Left lung (tissue), 10 donors: ENCODE results near the gene TRIM33. TPM values are rescaled to one million over a fixed set of nuclear protein-coding genes. Genes with fewer than 3 reads are reported as not detected.

Source experiments
- ATAC-seq: fragments of 200-7000 bp; cut with Tn5 transposase; one replicate; pipeline ENCODE4 v1.9.1; 2020; ENCODE audit warnings: moderate library complexity
- DNase-seq, 4 donors: peaks; one replicate each; pipeline ENCODE4 v3.0.0-alpha.2; 2013 to 2020
- H3K27ac ChIP-seq, 2 donors: fragments of 200-600 bp; sonication (generic) in 1 of 2; one replicate each; pipeline versions ENCODE4 v1.5.0 to v1.8.0; 2020 to 2021
- H3K27me3 ChIP-seq, 2 donors: fragments of 200-600 bp; sonication (generic) in 1 of 2; one replicate each; pipeline versions ENCODE4 v1.5.0 to v1.8.0; 2020 to 2021
- H3K36me3 ChIP-seq, 2 donors: fragments of 200-600 bp; sonication (generic) in 1 of 2; one replicate each; pipeline versions ENCODE4 v1.5.0 to v1.8.0; 2020 to 2021
- H3K4me1 ChIP-seq, 2 donors: fragments of 200-600 bp; one replicate each; pipeline ENCODE4 v1.8.0; 2021
- H3K4me3 ChIP-seq, 2 donors: fragments of 200-600 bp; sonication (generic) in 1 of 2; one replicate each; pipeline versions ENCODE4 v1.5.0 to v1.8.0; 2020 to 2021; ENCODE audit warnings: mild to moderate bottlenecking in 1 of 2
- H3K9me3 ChIP-seq, 2 donors: fragments of 200-600 bp; sonication (generic) in 1 of 2; one replicate each; pipeline versions ENCODE4 v1.5.0 to v1.8.0; 2020 to 2021
- intact Hi-C, 2 donors: fragments of 100-400 bp; cut with DNase I; formaldehyde crosslinking; loops; one replicate each; pipeline versions ENCODE4 v1.11.2 to v1.14.2; 2022
- polyA plus RNA-seq, 6 donors: library from polyadenylated mRNA; unstranded; fragments of 120-200 nt; gene quantifications; one replicate each; pipeline ENCODE4 v1.2.1, GENCODE V29; 2013; ENCODE audit not compliant: insufficient read length in 6 of 6
- total RNA-seq, 2 donors: library from RNA; stranded (reverse); fragmentation: NEBNext Ultra II Directional; extraction: Animal tissue kit (Norgen Biotek cat#: 25700); gene quantifications; one replicate each; pipeline ENCODE4 v1.2.1, GENCODE V29; 2021
- TF ChIP-seq, protein P1 (sequence below), 2 donors: fragments of 200-600 bp; sonication (generic) in 1 of 2; IDR thresholded peaks; one replicate each; pipeline versions ENCODE4 v1.5.0 to v1.8.0; 2021; ENCODE audit warnings: antibody characterized with exemption in 2 of 2
- donor health status: DM: no; HTN: yes; CAD: no.
- donor health status: DM: no; HTN: no; CAD: no.

Gene TRIM33
- total and polyA plus RNA-seq, 8 donors = 26.7 to 64.2 (median 53.0) TPM

DNA sequence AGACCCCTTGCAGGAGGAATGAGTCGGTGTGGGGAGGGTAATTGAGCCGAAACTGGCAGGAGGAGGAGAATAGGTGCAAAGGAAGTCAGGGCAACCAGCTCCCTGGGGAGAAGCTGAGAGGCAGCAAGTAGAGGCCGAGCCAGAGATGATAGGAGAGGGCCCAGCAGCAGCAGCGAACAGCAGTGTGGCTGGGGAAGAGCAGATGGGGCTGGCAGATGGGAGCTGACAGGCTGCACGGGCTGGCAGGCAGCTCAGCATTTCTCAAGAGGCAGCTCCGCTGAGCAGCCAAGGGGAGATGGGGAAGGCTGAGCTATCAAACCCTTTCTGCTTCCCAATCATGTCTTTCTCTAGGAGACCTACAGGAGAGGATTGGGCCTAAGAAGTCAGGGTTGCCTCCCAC lies 158.2 kb downstream of the TRIM33 start:
- DNase-seq (peak in 2 of 4 donors; percentile 45 to 70), ATAC-seq (peak; percentile 53)
- TF ChIP-seq, protein P1, sequence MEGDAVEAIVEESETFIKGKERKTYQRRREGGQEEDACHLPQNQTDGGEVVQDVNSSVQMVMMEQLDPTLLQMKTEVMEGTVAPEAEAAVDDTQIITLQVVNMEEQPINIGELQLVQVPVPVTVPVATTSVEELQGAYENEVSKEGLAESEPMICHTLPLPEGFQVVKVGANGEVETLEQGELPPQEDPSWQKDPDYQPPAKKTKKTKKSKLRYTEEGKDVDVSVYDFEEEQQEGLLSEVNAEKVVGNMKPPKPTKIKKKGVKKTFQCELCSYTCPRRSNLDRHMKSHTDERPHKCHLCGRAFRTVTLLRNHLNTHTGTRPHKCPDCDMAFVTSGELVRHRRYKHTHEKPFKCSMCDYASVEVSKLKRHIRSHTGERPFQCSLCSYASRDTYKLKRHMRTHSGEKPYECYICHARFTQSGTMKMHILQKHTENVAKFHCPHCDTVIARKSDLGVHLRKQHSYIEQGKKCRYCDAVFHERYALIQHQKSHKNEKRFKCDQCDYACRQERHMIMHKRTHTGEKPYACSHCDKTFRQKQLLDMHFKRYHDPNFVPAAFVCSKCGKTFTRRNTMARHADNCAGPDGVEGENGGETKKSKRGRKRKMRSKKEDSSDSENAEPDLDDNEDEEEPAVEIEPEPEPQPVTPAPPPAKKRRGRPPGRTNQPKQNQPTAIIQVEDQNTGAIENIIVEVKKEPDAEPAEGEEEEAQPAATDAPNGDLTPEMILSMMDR (IDR thresholded peaks at IDR 0.05) = no peak
- H3K9me3 ChIP-seq = no peaks in the 10 kb centered on the region
- no peaks in the 10 kb centered on the region for H3K27me3 ChIP-seq
- H3K4me1 ChIP-seq = peaks cover 0 to 5% of the 10 kb centered on the region in 2 donors
- H3K36me3 ChIP-seq = no peaks in the 10 kb centered on the region
- H3K27ac ChIP-seq = no peak overlapping the region
- H3K4me3 ChIP-seq = no peak overlapping the region
- intact Hi-C loops = no loop called here

DNA sequence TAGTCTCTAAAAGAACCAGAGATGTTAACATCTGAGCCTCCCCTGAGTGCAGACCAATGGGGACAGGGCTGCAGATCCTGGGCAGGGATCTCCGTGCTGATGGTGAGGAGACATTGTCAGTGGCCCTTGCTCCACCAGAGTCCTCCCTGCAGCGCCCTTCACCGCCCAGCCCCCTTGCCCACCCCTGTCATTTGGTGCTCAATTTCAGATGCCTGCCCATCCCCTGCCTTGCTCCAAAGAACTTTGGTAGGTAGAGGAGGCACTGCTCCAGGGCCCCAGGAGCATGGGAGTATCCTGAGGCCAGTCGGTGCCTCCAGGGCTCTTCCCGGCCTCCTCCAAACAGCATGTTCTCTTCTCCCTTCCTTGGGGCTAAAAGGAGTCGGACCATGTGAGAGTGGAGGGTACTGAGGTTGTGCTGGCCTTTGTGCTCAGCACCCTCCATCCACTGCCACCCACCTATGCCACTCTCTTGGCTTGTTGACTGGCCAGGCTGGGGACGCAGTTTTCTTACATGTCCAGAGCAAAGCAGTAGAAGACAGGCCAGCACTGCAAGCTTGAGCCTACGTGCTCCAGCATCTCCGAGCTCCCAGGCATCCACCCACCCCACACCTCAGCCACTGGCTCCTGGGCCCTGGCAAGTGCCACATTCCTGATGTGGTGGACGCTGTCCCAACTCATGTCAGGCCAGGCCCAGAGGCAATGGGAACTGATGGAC lies 160.1 kb downstream of the TRIM33 start:
- no peak overlapping the region for H3K27ac ChIP-seq
- intact Hi-C loops = no loop called here
- no peaks in the 10 kb centered on the region for H3K27me3 ChIP-seq
- no peak overlapping the region for H3K4me3 ChIP-seq
- DNase-seq (no peak), ATAC-seq (no peak)
- no peaks in the 10 kb centered on the region for H3K36me3 ChIP-seq
- TF ChIP-seq, protein P1 (IDR thresholded peaks at IDR 0.05) = no peak
- H3K9me3 ChIP-seq = no peaks in the 10 kb centered on the region
- peaks cover 0 to 11% of the 10 kb centered on the region in 2 donors for H3K4me1 ChIP-seq

DNA sequence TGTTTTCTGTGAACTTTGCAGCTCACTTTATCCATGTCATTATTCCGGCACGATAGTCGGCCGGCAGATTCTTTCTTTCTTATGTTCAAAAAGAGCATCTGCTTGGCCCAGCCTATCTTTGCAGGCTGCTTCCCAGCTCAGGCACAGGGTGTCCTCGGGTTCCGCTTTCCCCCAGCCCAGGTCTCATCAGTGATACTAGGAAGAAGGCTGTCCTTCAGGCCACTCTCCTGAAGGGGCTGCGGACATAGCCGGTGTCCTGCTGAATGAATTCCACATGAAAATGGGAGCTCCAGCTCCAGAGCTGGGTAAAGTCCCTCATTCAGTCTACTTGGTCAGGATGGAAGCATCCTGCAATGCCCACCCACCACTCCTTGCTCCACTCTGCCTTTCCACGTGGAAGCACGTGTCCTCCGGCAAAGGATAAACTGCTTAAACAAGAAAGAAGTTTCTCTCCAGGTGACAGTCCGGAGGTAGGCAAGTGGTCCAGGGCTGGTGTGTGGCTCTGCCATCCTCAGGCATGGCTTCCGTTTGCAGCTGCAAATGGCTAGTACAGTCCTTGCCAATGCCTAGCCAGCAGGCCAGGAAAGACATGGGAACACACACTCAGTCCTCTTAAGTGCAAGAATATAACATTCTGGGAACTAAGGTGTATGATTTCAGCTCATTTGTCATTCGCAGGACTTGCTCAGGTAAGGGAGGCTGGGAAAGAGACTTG lies 161.0 kb downstream of the TRIM33 start:
- ATAC-seq = no peak
- intact Hi-C loops = no loop called here
- TF ChIP-seq, protein P1 (IDR thresholded peaks at IDR 0.05) = no peak
- DNase-seq = no peak
- H3K4me1 ChIP-seq = peaks cover 0 to 14% of the 10 kb centered on the region in 2 donors
- H3K36me3 ChIP-seq = no peaks in the 10 kb centered on the region
- H3K27me3 ChIP-seq = no peaks in the 10 kb centered on the region
- H3K27ac ChIP-seq = no peak overlapping the region
- no peaks in the 10 kb centered on the region for H3K9me3 ChIP-seq
- H3K4me3 ChIP-seq = no peak overlapping the region

DNA sequence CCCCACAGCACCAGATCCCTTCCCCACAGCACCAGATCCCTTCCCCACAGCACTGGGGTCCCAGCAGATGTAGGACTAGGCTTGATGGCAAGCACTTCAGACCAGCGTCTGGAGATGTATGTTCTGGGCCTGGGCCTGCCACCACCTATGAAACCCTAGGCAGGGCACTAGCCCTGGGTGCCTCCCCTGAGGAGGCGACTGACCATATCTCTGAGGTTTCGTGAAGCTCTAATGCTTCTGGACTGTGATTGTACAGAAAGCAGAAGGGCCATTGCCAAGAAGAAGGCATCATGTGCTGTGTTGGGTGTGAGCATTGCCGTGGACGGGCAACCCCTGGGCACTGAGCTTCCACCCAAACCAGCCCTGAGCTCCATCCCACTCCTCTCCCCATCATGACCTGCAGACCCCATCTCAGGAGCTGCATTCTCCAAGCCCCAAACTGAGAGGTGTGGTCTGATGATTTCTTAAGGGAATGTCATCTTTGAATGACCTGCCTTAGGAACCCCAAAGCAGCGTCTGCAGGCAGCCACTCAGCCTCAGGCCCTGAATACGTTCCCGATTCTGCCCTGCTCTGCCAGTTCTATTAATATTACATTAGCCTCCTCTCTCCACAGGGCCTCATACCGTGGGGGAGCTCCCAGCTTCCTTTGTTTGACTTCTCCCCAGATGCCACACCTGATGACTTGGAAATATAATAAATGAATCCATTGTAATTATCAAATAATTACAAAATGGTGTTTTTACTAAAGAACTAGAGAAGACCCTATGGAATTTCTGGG lies 163.4 kb downstream of the TRIM33 start:
- ATAC-seq (no peak), DNase-seq (no peak)
- intact Hi-C loops = no loop called here
- Histone ChIP-seq H3K27ac (no peak overlapping the region), H3K36me3 (no peaks in the 10 kb centered on the region), H3K9me3 (no peaks in the 10 kb centered on the region), H3K4me3 (no peak overlapping the region), H3K4me1 (peaks cover 0 to 10% of the 10 kb centered on the region in 2 donors), H3K27me3 (no peaks in the 10 kb centered on the region)
- TF ChIP-seq, protein P1 (IDR thresholded peaks at IDR 0.05) = no peak
